HCT116 (cell line): ENCODE results near the gene AQP5. TPM values are rescaled to one million over a fixed set of nuclear protein-coding genes. Genes with fewer than 3 reads are reported as not detected.

Source experiments
- ATAC-seq: fragments of 200-7000 bp; cut with Tn5 transposase; 2 replicates; pipeline ENCODE4 v1.9.1; 2020; ENCODE audit warnings: mild to moderate bottlenecking, moderate library complexity
- BruUV-seq: library from RNA; stranded (reverse); fragments of 400-500 nt; replicated peaks from 2 replicates; lab custom pipeline; 2021; lab: Mats Ljungman, UMichigan
- CTCF ChIA-PET: fragments of 300-600 bp; sonication (Branson Sonifier 250); formaldehyde crosslinking; loops from one replicate; lab custom pipeline; 2021; ENCODE audit warnings: antibody characterized with exemption; lab: Charles Lee
- POLR2A ChIA-PET: fragments of 300-600, 350-600 bp; sonication (Branson Sonifier 250); formaldehyde crosslinking; loops from one replicate; lab custom pipeline; 2021; ENCODE audit warnings: antibody characterized with exemption; lab: Charles Lee
- RAD21 ChIA-PET, 2 experiments: fragments of 300-600 bp; sonication (Branson Sonifier 250); formaldehyde crosslinking; loops; one replicate each; lab custom pipeline; 2023; ENCODE audit warnings: low total read pairs in 2 of 2; ENCODE audit not compliant: uncharacterized antibody in 2 of 2, unreplicated experiment in 2 of 2, low non-redundant PET in 1 of 2; lab: Charles Lee
- DNase-seq: peaks from one replicate; pipeline ENCODE4 v3.0.0-alpha.2; 2010; ENCODE audit warnings: low read depth, low spot score
- H2AFZ ChIP-seq: fragments of 200-600 bp; shearing (Covaris generic), sonication (generic); 2 replicates; pipeline ENCODE4 v1.6.1; 2017; ENCODE audit warnings: low read depth, mixed run types, mixed read lengths, antibody characterized with exemption, low read length; ENCODE audit not compliant: poor library complexity, severe bottlenecking
- H3K27ac ChIP-seq: 2 replicates; pipeline ENCODE4 v1.5.1; 2012; ENCODE audit warnings: low read depth, low read length
- H3K27me3 ChIP-seq: fragments of 200-600 bp; sonication (generic); 2 replicates; pipeline ENCODE4 v1.6.1; 2016; ENCODE audit warnings: mixed run types, low read length, mixed read lengths; ENCODE audit not compliant: insufficient read depth
- H3K36me3 ChIP-seq, 2 experiments: fragments of 200-500 bp in 1 of 2; fragments of 200-600 bp in 1 of 2; sonication (Bioruptor generic) in 1 of 2; sonication (generic) in 1 of 2; 2 replicates each; pipeline versions ENCODE4 v1.5.1 to v1.6.1; 2014 to 2016; ENCODE audit warnings: low read length in 2 of 2, inconsistent platforms in 1 of 2, mixed read lengths in 1 of 2, mixed run types in 1 of 2; ENCODE audit not compliant: insufficient read depth in 2 of 2, control insufficient read depth in 1 of 2
- H3K4me1 ChIP-seq, 2 experiments: fragments of 200-600 bp in 1 of 2; sonication (generic) in 1 of 2; 2 replicates each; pipeline versions ENCODE4 v1.5.1 to v1.6.1; 2012 to 2017; ENCODE audit warnings: low read length in 2 of 2, inconsistent platforms in 1 of 2, mild to moderate bottlenecking in 1 of 2, mixed read lengths in 1 of 2, mixed run types in 1 of 2, moderate library complexity in 1 of 2; ENCODE audit not compliant: insufficient read depth in 2 of 2, control insufficient read depth in 1 of 2
- H3K4me2 ChIP-seq: fragments of 200-600 bp; sonication (generic); 2 replicates; pipeline ENCODE4 v1.6.1; 2017; ENCODE audit warnings: mixed run types, low read length, mixed read lengths
- H3K4me3 ChIP-seq, 2 experiments: fragments of 200-600 bp in 1 of 2; sonication (generic) in 1 of 2; replicated peaks in 1 of 2; 2 replicates each; pipeline ENCODE4 v1.5.1; 2011 to 2016; ENCODE audit warnings: low read length in 2 of 2, control low read depth in 1 of 2, low read depth in 1 of 2, mild to moderate bottlenecking in 1 of 2, mixed read lengths in 1 of 2, mixed run types in 1 of 2
- H3K79me2 ChIP-seq: fragments of 200-600 bp; sonication (generic); 2 replicates; pipeline ENCODE4 v1.6.1; 2017; ENCODE audit warnings: mild to moderate bottlenecking, mixed run types, low read length, moderate library complexity, mixed read lengths; ENCODE audit not compliant: insufficient read depth
- H3K9ac ChIP-seq: fragments of 200-600 bp; sonication (generic); 2 replicates; pipeline ENCODE4 v1.6.1; 2016; ENCODE audit warnings: low read length, mixed read lengths
- H3K9me2 ChIP-seq: fragments of 200-600 bp; sonication (generic), shearing (Covaris generic); 2 replicates; pipeline ENCODE4 v1.6.1; 2017; ENCODE audit warnings: mixed run types, mild to moderate bottlenecking, moderate library complexity; ENCODE audit not compliant: insufficient read depth
- H3K9me3 ChIP-seq, 2 experiments: fragments of 200-500 bp in 1 of 2; fragments of 200-600 bp in 1 of 2; sonication (Bioruptor generic) in 1 of 2; sonication (generic) in 1 of 2; 2 replicates each; pipeline ENCODE4 v1.6.1; 2014 to 2017; ENCODE audit warnings: low read length in 2 of 2, mixed read lengths in 2 of 2, inconsistent platforms in 1 of 2, low read depth in 1 of 2, mild to moderate bottlenecking in 1 of 2, mixed run types in 1 of 2, moderate library complexity in 1 of 2; ENCODE audit not compliant: control insufficient read depth in 1 of 2, insufficient read depth in 1 of 2
- H4K20me1 ChIP-seq: fragments of 200-600 bp; sonication (generic), shearing (Covaris generic); 2 replicates; pipeline ENCODE4 v1.6.1; 2017; ENCODE audit warnings: mixed run types, mild to moderate bottlenecking, moderate library complexity; ENCODE audit not compliant: insufficient read depth
- CBX3 ChIP-seq: IDR thresholded peaks from 2 replicates; pipeline ENCODE4 v1.6.1; 2012; ENCODE audit warnings: low read depth
- CEBPB ChIP-seq: IDR thresholded peaks from 2 replicates; pipeline ENCODE4 v1.6.1; 2012; ENCODE audit warnings: low read depth
- EZH2 ChIP-seq: fragments of 200-600 bp; sonication (generic); IDR thresholded peaks from 2 replicates; pipeline ENCODE4 v1.6.1; 2017; ENCODE audit warnings: antibody characterized with exemption, mixed run types
- RAD21 ChIP-seq: IDR thresholded peaks from 2 replicates; pipeline ENCODE4 v1.6.1; 2012; ENCODE audit warnings: low read depth, mild to moderate bottlenecking
- TCF7L2 ChIP-seq: IDR thresholded peaks from 2 replicates; pipeline ENCODE4 v1.7.0; 2011; ENCODE audit warnings: borderline replicate concordance, inconsistent platforms; ENCODE audit not compliant: insufficient read depth, insufficient read length; ENCODE audit errors: extremely low read depth
- ZBTB33 ChIP-seq: IDR thresholded peaks from 2 replicates; pipeline ENCODE4 v1.6.1; 2011; ENCODE audit warnings: mild to moderate bottlenecking, low read length, moderate library complexity; ENCODE audit not compliant: insufficient replicate concordance; ENCODE audit errors: extremely low read depth
- intact Hi-C: fragments of 100-400 bp; cut with micrococcal nuclease; formaldehyde crosslinking; loops from 2 replicates; pipeline ENCODE4 v1.10.0; 2022
- total RNA-seq: library from RNA; stranded (reverse); gene quantifications from one replicate; pipeline ENCODE4 v1.2.1, GENCODE V29; 2021; ENCODE audit not compliant: unreplicated experiment
- TF ChIP-seq, protein P1 (sequence below): IDR thresholded peaks from 2 replicates; pipeline ENCODE4 v1.6.1; 2012; ENCODE audit warnings: low read depth

Gene AQP5
- total RNA-seq, 1 experiment from 2014 or later = not detected

- ATAC-seq = no peak
- peaks cover 0 to 3% of the 10 kb centered on the region in 2 experiments; a peak in 1 of 4 replicates for H3K36me3 ChIP-seq
- no peak overlapping the region for H3K27ac ChIP-seq
- no peak overlapping the region for H3K9ac ChIP-seq
- H3K9me3 ChIP-seq = no peaks in the 10 kb centered on the region
- no peak overlapping the region for H3K4me2 ChIP-seq
- intact Hi-C loops = no loop called here
- no peaks in the 10 kb centered on the region for H3K27me3 ChIP-seq
- RAD21 ChIA-PET = no interaction called here
- TF ChIP-seq, protein P1, sequence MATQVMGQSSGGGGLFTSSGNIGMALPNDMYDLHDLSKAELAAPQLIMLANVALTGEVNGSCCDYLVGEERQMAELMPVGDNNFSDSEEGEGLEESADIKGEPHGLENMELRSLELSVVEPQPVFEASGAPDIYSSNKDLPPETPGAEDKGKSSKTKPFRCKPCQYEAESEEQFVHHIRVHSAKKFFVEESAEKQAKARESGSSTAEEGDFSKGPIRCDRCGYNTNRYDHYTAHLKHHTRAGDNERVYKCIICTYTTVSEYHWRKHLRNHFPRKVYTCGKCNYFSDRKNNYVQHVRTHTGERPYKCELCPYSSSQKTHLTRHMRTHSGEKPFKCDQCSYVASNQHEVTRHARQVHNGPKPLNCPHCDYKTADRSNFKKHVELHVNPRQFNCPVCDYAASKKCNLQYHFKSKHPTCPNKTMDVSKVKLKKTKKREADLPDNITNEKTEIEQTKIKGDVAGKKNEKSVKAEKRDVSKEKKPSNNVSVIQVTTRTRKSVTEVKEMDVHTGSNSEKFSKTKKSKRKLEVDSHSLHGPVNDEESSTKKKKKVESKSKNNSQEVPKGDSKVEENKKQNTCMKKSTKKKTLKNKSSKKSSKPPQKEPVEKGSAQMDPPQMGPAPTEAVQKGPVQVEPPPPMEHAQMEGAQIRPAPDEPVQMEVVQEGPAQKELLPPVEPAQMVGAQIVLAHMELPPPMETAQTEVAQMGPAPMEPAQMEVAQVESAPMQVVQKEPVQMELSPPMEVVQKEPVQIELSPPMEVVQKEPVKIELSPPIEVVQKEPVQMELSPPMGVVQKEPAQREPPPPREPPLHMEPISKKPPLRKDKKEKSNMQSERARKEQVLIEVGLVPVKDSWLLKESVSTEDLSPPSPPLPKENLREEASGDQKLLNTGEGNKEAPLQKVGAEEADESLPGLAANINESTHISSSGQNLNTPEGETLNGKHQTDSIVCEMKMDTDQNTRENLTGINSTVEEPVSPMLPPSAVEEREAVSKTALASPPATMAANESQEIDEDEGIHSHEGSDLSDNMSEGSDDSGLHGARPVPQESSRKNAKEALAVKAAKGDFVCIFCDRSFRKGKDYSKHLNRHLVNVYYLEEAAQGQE = no peak
- TF ChIP-seq EZH2 (no peak), CEBPB (no peak)
- TF ChIP-seq, all 23 proteins: peak for 0
- no TSS peak for BruUV-seq
- no peak for DNase-seq
- Histone ChIP-seq H3K79me2 (no peaks in the 10 kb centered on the region), H4K20me1 (no peaks in the 10 kb centered on the region), H3K9me2 (no peaks in the 10 kb centered on the region), H2AFZ (no peak overlapping the region), H3K4me1 (no peaks in the 10 kb centered on the region), H3K4me3 (no peak overlapping the region)
- CTCF ChIA-PET = interaction anchor here (1.4 to 4.0 kb wide), 2 partner anchors 12 kb away, joined by 5 to 25 read pairs; no protein-coding TSS in a partner anchor
- POLR2A ChIA-PET = interaction anchor here (1.1 kb wide), 1 partner anchor 46 kb away, joined by 3 read pairs; the partner anchor contains the start of gene RACGAP1
Measured at GRCh38 chr12:49979016-49979586, 17.4 kb downstream of the AQP5 start.

GRCh38 chr12:49979791-49980190 lies 18.1 kb downstream of the AQP5 start:
- DNase-seq (no peak), ATAC-seq (no peak)
- intact Hi-C loops = no loop called here
- RAD21 ChIA-PET = no interaction called here
- H3K4me2 ChIP-seq = no peak overlapping the region
- no peak overlapping the region for H2AFZ ChIP-seq
- no peak overlapping the region for H3K9ac ChIP-seq
- no TSS peak for BruUV-seq
- peaks cover 0 to 5% of the 10 kb centered on the region in 2 experiments; a peak in 1 of 4 replicates for H3K36me3 ChIP-seq
- CTCF ChIA-PET = interaction anchor here (4.0 kb wide), 1 partner anchor 13 kb away, joined by 25 read pairs; no protein-coding TSS in a partner anchor
- H4K20me1 ChIP-seq = no peaks in the 10 kb centered on the region
- H3K9me3 ChIP-seq = no peaks in the 10 kb centered on the region
- no peaks in the 10 kb centered on the region for H3K27me3 ChIP-seq
- H3K27ac ChIP-seq = no peak overlapping the region
- H3K4me3 ChIP-seq = no peak overlapping the region
- no peaks in the 10 kb centered on the region for H3K4me1 ChIP-seq
- H3K9me2 ChIP-seq = no peaks in the 10 kb centered on the region
- POLR2A ChIA-PET = no interaction called here
- H3K79me2 ChIP-seq = no peaks in the 10 kb centered on the region
- TF ChIP-seq, protein P1 = no peak
- TF ChIP-seq RAD21 = no peak
- no peak for TF ChIP-seq ZBTB33
- no peak for TF ChIP-seq CBX3
- no peak for TF ChIP-seq TCF7L2
